HFFc6 (cell line): ENCODE data around the gene HTRA3. TPM values are rescaled to one million over a fixed set of nuclear protein-coding genes. Genes with fewer than 3 reads are reported as not detected.

Experiments
- DNase-seq: peaks from one replicate; pipeline ENCODE4 v3.0.0-alpha.2; 2018
- H3K27ac Mint-ChIP-seq: 2 replicates; pipeline ENCODE4 v1.8.0; 2020; ENCODE audit warnings: mild to moderate bottlenecking, mixed read lengths
- H3K27me3 Mint-ChIP-seq: 2 replicates; pipeline ENCODE4 v1.8.0; 2021; ENCODE audit warnings: mild to moderate bottlenecking, moderate library complexity, mixed read lengths; ENCODE audit not compliant: insufficient read depth
- H3K36me3 Mint-ChIP-seq: 2 replicates; pipeline ENCODE4 v1.8.0; 2021; ENCODE audit warnings: low read depth, mixed read lengths
- H3K4me1 Mint-ChIP-seq: 2 replicates; pipeline ENCODE4 v1.8.0; 2020; ENCODE audit warnings: low read depth, mixed read lengths
- H3K4me3 Mint-ChIP-seq: 2 replicates; pipeline ENCODE4 v1.8.0; 2020; ENCODE audit warnings: mild to moderate bottlenecking, moderate library complexity, mixed read lengths
- H3K9me3 Mint-ChIP-seq: 2 replicates; pipeline ENCODE4 v1.8.0; 2020; ENCODE audit warnings: mild to moderate bottlenecking, mixed read lengths
- CTCF ChIP-seq: fragments of 200-600 bp; sonication (generic); IDR thresholded peaks from 2 replicates; pipeline ENCODE4 v1.5.0; 2021; ENCODE audit warnings: antibody characterized with exemption, mild to moderate bottlenecking
- total RNA-seq, 6 experiments: library from RNA; stranded (reverse); fragmentation: NEBNext Ultra II Directional; extraction: Animal tissue kit (Norgen Biotek cat#: 25700); gene quantifications; 2 replicates in 1 of 6; 3 replicates in 5 of 6; pipeline ENCODE4 v1.2.3, GENCODE V29; 2021

HTRA3 gene
- total RNA-seq, 6 experiments from 2014 or later, result 4.2 to 7.0 (median 4.8) TPM

GRCh38 chr4:8332891-8333331 lies 63.4 kb downstream of the HTRA3 start:
- Mint-ChIP-seq H3K4me1 (peaks cover 14% of the 10 kb centered on the region), H3K4me3 (no peak overlapping the region), H3K27ac (no peak overlapping the region), H3K9me3 (peaks cover 25% of the 10 kb centered on the region), H3K36me3 (peaks cover 6% of the 10 kb centered on the region), H3K27me3 (peaks cover 23% of the 10 kb centered on the region)
- no peak for DNase-seq
- TF ChIP-seq CTCF, result no peak

- no peak for TF ChIP-seq CTCF
- no peak overlapping the region for H3K4me3 Mint-ChIP-seq
- no peak for DNase-seq
- H3K9me3 Mint-ChIP-seq, result peaks cover 25% of the 10 kb centered on the region
- peaks cover 18% of the 10 kb centered on the region for H3K27me3 Mint-ChIP-seq
- H3K36me3 Mint-ChIP-seq, result peaks cover 6% of the 10 kb centered on the region
- no peak overlapping the region for H3K27ac Mint-ChIP-seq
- H3K4me1 Mint-ChIP-seq, result peaks cover 14% of the 10 kb centered on the region
Measured at GRCh38 chr4:8333726-8334460, 64.3 kb downstream of the HTRA3 start.

- Mint-ChIP-seq H3K27me3 (peaks cover 16% of the 10 kb centered on the region), H3K27ac (no peak overlapping the region), H3K4me1 (peaks cover 14% of the 10 kb centered on the region), H3K9me3 (peaks cover 25% of the 10 kb centered on the region), H3K36me3 (peaks cover 6% of the 10 kb centered on the region), H3K4me3 (no peak overlapping the region)
- DNase-seq, result no peak
- no peak for TF ChIP-seq CTCF
Measured at GRCh38 chr4:8334786-8335460, 65.4 kb downstream of the HTRA3 start.

GRCh38 chr4:8335848-8336247 lies 66.3 kb downstream of the HTRA3 start:
- peaks cover 25% of the 10 kb centered on the region for H3K9me3 Mint-ChIP-seq
- no peak overlapping the region for H3K27ac Mint-ChIP-seq
- TF ChIP-seq CTCF, result no peak

GRCh38 chr4:8336412-8337075 lies 67.0 kb downstream of the HTRA3 start:
- Mint-ChIP-seq H3K27me3 (peaks cover 7% of the 10 kb centered on the region), H3K4me1 (peaks cover 14% of the 10 kb centered on the region), H3K9me3 (peaks cover 25% of the 10 kb centered on the region), H3K36me3 (peaks cover 6% of the 10 kb centered on the region), H3K4me3 (no peak overlapping the region), H3K27ac (no peak overlapping the region)
- no peak for TF ChIP-seq CTCF
- peak; percentile 43 for DNase-seq

More at GRCh38 chr4:8335848-8336247, 66.3 kb downstream of the HTRA3 start:
- Mint-ChIP-seq H3K36me3 (peaks cover 6% of the 10 kb centered on the region), H3K27me3 (peaks cover 11% of the 10 kb centered on the region), H3K4me1 (peaks cover 14% of the 10 kb centered on the region), H3K4me3 (no peak overlapping the region)
- no peak for DNase-seq
